Thyroid gland (tissue), 4 donors: ENCODE measurements around the gene TOR4A. TPM values are rescaled to one million over a fixed set of nuclear protein-coding genes. Genes with fewer than 3 reads are reported as not detected.

Experiments
- DNase-seq, 2 donors: peaks; one replicate each; pipeline ENCODE4 v3.0.0-alpha.2; 2019
- H3K27ac ChIP-seq, 3 donors: fragments of 200-600 bp; sonication (generic); 1 replicate in 2 of 3; 2 replicates in 1 of 3; pipeline ENCODE4 v1.5.1; 2016 to 2019; ENCODE audit warnings: mild to moderate bottlenecking in 1 of 3, moderate library complexity in 1 of 3
- H3K27me3 ChIP-seq: fragments of 200-600 bp; sonication (generic); one replicate; pipeline ENCODE4 v1.5.1; 2019
- H3K36me3 ChIP-seq, 2 donors: fragments of 200-600 bp; sonication (generic); one replicate each; pipeline ENCODE4 v1.5.1; 2016 to 2019
- H3K4me1 ChIP-seq, 2 donors: fragments of 200-600 bp; sonication (generic); one replicate each; pipeline ENCODE4 v1.5.1; 2017 to 2019
- H3K4me3 ChIP-seq, 3 donors: fragments of 200-600 bp; sonication (generic); replicated peaks in 1 of 3; 1 replicate in 2 of 3; 2 replicates in 1 of 3; pipeline ENCODE4 v1.5.1; 2016; ENCODE audit warnings: mild to moderate bottlenecking in 1 of 3
- H3K9me3 ChIP-seq: fragments of 200-600 bp; sonication (generic); one replicate; pipeline ENCODE4 v1.5.1; 2017
- CTCF ChIP-seq, 6 experiments: fragments of 200-600 bp in 3 of 6; fragments of 450-650 bp in 3 of 6; sonication (generic) in 3 of 6; IDR thresholded peaks; one replicate each; pipeline ENCODE4 v1.5.1; 2016 to 2019; ENCODE audit warnings: antibody characterized with exemption in 6 of 6, mild to moderate bottlenecking in 2 of 6, inconsistent platforms in 1 of 6, moderate library complexity in 1 of 6
- POLR2A ChIP-seq, 2 donors: fragments of 450-650 bp; IDR thresholded peaks; one replicate each; pipeline ENCODE4 v1.6.1; 2017; ENCODE audit warnings: antibody characterized with exemption in 2 of 2, mild to moderate bottlenecking in 2 of 2, moderate library complexity in 1 of 2
- WGBS, 2 donors: methylation state at CpG; one replicate each; pipeline ENCODE4 v1.1.5; 2017; 5-methylcytosine and 5-hydroxymethylcytosine counted together
- intact Hi-C: fragments of 100-400 bp; cut with DNase I; formaldehyde crosslinking; loops from one replicate; pipeline ENCODE4 v1.15.1; 2023
- total RNA-seq, 4 donors: library from RNA; depleted of rRNA; stranded (reverse); fragments of >200 nt; gene quantifications; one replicate each; pipeline ENCODE4 v1.2.3, GENCODE V29; 2016

TOR4A gene
- total RNA-seq: 10 to 100 TPM; 10.8 to 14.7 (median 12.0) TPM

DNA sequence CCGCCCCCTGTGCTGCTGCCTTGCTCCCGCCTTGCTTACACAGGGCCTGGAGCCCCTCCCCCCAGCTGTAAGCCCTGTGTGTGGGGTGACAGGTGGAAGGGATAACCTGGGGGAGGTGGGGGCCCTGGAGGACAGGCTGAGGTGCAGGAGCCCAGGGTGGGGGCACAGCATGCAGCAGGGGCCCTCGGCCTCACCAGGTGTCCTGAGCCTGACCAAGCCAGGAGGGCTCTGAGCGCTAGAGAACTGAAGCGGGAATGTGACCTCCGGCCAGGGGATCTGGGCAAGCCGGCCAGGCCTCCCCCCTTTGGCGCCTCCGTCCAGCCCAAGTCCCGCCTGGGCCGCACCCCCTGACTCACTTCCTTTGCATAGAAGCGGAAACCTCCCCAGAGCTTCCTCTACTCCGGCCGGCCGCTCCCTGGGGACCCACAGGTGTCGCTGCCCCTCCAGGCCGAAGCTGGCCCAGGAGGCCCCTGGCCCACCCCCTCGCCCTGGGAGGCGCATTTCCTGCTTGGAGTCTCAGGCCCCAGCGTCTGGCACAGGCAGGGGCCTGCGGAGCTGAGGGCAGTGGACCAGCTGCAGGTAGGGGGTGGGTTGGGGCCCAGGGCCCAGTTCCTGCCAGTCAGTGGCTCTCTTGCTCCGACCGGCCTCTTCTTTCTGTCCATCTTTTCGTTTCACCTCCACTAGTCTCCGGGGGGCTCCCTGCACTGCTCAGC is at the start of gene TOR4A:
Gene TOR4A (plus strand): TSS at position 398 of the 713 bp plus-strand sequence. CDS start 964 bp downstream, outside the sequence.
- peak within 1 kb of the TSS; percentile 82 to 86 (median 86) for H3K27ac ChIP-seq
- WGBS, 2 donors: 9 to 24% methylated on average over 9 of the region's 25 CpGs
- TF ChIP-seq POLR2A (IDR thresholded peaks at IDR 0.05) (peak in 1 of 2 donors; percentile 49), CTCF (IDR thresholded peaks at IDR 0.05) (peak in 3 of 6 experiments; percentile 17 to 20 (median 19))
- H3K27me3 ChIP-seq: no peaks in the 10 kb centered on the region
- peak within 1 kb of the TSS in 2 of 3 donors; percentile 12 to 40 for H3K4me3 ChIP-seq
- peak; percentile 87 to 88 for DNase-seq
- H3K9me3 ChIP-seq: no peaks in the 10 kb centered on the region
- peaks cover 32 to 39% of the 10 kb centered on the region in 2 donors for H3K4me1 ChIP-seq
- intact Hi-C loops: no loop called here
- H3K36me3 ChIP-seq: peaks cover 7 to 9% of the 10 kb centered on the region in 2 donors

GRCh38 chr9:137227853-137228505 is 49.5 kb upstream of the TOR4A start:
- Histone ChIP-seq H3K4me3 (no peak overlapping the region), H3K9me3 (no peaks in the 10 kb centered on the region), H3K4me1 (peaks cover 24 to 35% of the 10 kb centered on the region in 2 donors), H3K27ac (peak overlapping the region in 1 of 3 donors; percentile 87), H3K27me3 (no peaks in the 10 kb centered on the region), H3K36me3 (no peaks in the 10 kb centered on the region)
- intact Hi-C loops: loop anchor here (5.0 kb wide), 1 partner anchor 41 kb away; the partner anchor contains the start of genes ANAPC2 and SSNA1
- TF ChIP-seq CTCF (IDR thresholded peaks at IDR 0.05): no peak
- no peak for TF ChIP-seq POLR2A (IDR thresholded peaks at IDR 0.05)
- WGBS, 2 donors: 12 to 23% methylated on average over 9 of the region's 18 CpGs
- no peak for DNase-seq

DNA sequence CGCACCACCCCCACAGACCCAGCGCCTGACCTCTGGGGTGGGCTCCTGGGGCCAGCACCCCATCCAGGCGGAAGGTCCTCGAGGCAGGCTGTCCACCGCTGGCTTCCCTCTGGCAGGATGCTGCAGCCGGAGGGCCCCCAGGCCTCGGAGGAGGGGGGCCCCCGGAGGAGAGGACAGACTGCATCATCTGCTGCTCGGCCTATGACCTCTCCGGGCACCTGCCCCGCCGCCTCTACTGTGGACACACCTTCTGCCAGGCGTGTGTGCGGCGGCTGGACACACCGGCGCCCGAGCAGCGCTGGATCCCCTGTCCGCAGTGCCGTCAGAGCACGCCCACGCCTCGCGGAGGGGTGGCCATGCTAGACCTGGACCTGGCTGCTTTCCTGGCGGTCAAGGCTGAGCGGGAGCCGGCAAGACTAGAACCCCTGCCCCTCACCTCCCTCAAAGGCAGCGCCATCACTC is 49.0 kb upstream of the TOR4A start:
- Histone ChIP-seq H3K9me3 (no peaks in the 10 kb centered on the region), H3K27ac (no peak overlapping the region), H3K4me1 (peaks cover 23 to 34% of the 10 kb centered on the region in 2 donors), H3K27me3 (no peaks in the 10 kb centered on the region), H3K4me3 (no peak overlapping the region), H3K36me3 (no peaks in the 10 kb centered on the region)
- intact Hi-C loops: loop anchor here (5.0 kb wide), 1 partner anchor 41 kb away; the partner anchor contains the start of genes ANAPC2 and SSNA1
- no peak for DNase-seq
- TF ChIP-seq POLR2A (IDR thresholded peaks at IDR 0.05): no peak
- no peak for TF ChIP-seq CTCF (IDR thresholded peaks at IDR 0.05)
- WGBS, 2 donors: 68 to 79% methylated on average over 14 to 19 of the region's 29 CpGs

- no peaks in the 10 kb centered on the region for H3K36me3 ChIP-seq
- DNase-seq: no peak
- TF ChIP-seq CTCF (IDR thresholded peaks at IDR 0.05) (no peak), POLR2A (IDR thresholded peaks at IDR 0.05) (no peak)
- intact Hi-C loops: loop anchor here (5.0 kb wide), 1 partner anchor 42 kb away; the partner anchor contains the start of genes ANAPC2 and SSNA1
- no peak overlapping the region for H3K27ac ChIP-seq
- H3K4me1 ChIP-seq: peaks cover 18 to 30% of the 10 kb centered on the region in 2 donors
- H3K4me3 ChIP-seq: no peak overlapping the region
- H3K27me3 ChIP-seq: no peaks in the 10 kb centered on the region
- H3K9me3 ChIP-seq: no peaks in the 10 kb centered on the region
- WGBS, 2 donors: 67 to 68% methylated on average over 11 to 17 of the region's 27 CpGs
Observed at GRCh38 chr9:137228968-137229896, 48.3 kb upstream of the TOR4A start.
